ENCODE measurements around the gene RTN1.

The RTN1 gene, protein sequence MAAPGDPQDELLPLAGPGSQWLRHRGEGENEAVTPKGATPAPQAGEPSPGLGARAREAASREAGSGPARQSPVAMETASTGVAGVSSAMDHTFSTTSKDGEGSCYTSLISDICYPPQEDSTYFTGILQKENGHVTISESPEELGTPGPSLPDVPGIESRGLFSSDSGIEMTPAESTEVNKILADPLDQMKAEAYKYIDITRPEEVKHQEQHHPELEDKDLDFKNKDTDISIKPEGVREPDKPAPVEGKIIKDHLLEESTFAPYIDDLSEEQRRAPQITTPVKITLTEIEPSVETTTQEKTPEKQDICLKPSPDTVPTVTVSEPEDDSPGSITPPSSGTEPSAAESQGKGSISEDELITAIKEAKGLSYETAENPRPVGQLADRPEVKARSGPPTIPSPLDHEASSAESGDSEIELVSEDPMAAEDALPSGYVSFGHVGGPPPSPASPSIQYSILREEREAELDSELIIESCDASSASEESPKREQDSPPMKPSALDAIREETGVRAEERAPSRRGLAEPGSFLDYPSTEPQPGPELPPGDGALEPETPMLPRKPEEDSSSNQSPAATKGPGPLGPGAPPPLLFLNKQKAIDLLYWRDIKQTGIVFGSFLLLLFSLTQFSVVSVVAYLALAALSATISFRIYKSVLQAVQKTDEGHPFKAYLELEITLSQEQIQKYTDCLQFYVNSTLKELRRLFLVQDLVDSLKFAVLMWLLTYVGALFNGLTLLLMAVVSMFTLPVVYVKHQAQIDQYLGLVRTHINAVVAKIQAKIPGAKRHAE

GRCh38 chr14:59870277-59871165 is at the start of gene RTN1:
Gene RTN1, minus strand, starts transcription at chr14:59870776. Its CDS starts 146 bp downstream, at chr14:59870630.
- peak; percentile 6 for DNase-seq (ENCODE audit: low read depth)

GRCh38 chr14:59920378-59920683 is 49.8 kb upstream of the RTN1 start:
- no peak for DNase-seq (ENCODE audit: low read depth)

DNA sequence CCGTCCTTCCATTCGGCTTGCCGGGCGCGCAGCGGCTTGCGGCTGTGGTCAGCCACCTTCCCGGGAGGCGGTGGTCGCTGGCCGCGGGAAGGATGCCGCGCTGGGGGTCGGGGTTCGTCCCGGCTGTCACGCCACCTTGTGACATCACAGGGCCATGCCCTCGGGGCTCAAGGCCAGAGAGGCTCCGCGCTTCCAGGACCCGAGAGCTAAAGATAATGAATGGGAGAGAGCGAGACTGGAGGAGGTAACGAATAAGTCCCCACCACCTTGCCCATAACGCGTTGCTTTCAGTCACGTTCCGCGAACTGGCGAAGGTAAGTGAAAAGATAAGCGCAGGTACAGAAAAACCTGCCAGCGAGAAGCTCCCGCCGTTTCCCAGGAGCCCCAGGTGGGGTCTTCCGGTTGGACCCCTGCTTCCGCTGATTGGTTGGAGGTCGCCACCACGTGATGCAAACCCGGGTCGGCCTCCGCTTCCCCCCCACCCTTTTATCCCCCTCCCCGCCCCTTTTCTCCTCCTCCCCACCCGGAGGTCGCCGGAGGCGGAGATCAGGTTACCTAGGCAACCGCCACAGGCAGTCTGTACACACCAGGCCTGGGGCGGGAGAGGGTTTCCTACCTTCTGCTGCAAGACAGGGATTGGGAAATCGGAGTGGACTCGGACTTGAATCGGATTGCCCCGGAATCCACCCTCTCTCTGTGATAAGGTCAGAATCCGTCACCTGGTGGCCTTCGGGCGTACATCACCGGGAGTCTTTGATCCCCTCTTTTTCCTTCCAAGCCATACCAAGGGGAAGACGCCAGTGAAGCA is 49.2 kb upstream of the RTN1 start, which contains the start of gene LRRC9:
Gene LRRC9, plus strand, starts transcription at position 575 of the 808 bp plus-strand sequence.
- no peak for DNase-seq (ENCODE audit: low read depth)

DNA sequence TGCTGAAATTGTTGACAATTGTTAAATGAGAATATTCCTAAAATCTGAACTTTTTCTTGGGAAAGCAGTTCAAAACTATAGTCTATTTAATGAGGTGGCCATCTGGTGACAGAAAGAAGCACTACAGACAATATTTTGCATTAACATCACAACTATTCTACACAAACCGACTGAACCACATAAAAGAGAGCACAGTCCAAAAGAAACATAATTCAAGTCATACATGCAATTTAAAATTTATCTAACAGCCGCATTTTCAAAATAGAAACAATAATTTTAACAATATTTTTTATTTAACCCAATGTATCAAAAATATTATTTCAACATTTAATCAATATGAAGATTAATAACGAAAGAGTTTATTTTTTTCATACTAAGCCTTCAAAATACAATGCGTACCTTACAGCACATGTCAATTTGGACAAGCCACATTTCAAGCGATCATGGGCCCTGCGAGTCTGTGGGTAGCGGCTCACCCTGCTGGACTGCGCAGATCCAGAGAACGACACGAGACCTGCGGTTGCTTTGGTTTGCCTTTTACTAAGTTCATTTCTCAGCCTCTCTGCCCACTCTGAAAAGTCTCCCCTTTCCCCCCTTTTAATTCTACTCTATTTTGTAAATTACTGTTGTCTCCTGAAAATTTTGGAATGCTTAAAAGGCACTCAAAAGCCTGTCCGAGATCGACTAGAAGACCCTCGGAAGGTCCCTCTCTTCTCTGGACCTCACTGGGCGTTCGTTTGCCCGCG is 48.4 kb upstream of the RTN1 start:
- peak; percentile 23 for DNase-seq (ENCODE audit: low read depth)

GRCh38 chr14:59913187-59913586 is 42.6 kb upstream of the RTN1 start:
- DNase-seq (ENCODE audit: low read depth) = no peak

DNA sequence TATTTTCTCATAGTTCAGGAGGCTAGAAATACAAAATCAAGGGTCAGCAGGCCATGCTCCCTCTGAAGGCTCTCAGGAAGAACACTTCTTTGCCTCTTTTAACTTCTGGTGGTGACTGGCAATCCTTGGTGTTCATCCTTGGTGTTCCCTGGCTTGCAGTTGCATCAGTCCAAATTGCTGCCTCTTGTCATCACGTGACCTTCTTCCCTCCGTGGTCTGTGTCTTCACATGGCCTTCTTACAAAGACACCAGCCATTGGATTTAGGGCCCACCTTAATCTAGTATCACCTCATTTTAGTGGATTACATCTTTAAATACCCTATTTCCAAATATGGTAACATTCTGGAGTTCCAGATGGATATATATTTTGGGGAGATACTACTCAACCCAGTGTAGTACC is 41.9 kb upstream of the RTN1 start:
- no peak for DNase-seq (ENCODE audit: low read depth)

- peak; percentile 18 for DNase-seq (ENCODE audit: low read depth)
Measured at GRCh38 chr14:59905188-59905587, 34.6 kb upstream of the RTN1 start.

DNA sequence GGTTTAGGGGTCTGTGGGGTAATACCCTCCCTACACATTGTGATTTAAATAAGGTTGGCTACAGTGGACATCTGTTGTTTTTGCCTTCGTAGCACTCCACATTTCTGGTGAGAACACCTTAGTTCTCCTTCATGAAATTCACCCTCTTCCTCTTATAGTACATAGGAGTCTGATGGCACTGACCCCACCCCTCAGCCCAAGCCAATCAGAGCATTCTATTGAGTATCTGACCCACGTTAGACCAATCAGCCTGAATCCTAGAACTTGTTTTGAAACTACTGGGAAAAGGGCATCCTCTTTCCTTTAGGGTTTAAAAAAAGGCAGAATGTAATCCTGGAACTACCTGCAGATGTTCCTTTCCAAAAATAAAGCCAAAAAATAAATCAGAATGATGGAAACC is 33.6 kb upstream of the RTN1 start:
- no peak for DNase-seq (ENCODE audit: low read depth)

DNA sequence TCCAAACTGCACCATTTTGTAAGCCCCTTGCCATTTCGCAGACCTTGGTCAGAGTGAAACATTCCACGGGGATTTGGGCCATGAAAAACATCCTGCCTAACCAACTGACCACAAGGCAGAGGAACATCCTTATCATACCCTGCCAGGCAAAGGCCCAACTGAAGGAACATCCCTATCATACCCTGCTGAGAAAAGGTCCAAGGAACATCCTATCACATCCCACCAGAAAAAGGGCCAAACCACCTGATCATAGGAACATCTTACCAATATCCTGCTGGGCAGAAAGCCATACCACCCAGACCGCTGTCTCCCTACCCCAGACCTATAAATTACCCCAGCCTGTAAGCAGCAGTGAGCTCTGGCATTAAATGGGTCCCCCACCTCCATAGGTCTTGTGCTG is 30.0 kb upstream of the RTN1 start:
- DNase-seq (ENCODE audit: low read depth) = no peak

- DNase-seq (ENCODE audit: low read depth) = no peak
Measured at GRCh38 chr14:59897757-59898383, 27.3 kb upstream of the RTN1 start.

- no peak for DNase-seq (ENCODE audit: low read depth)
Measured at GRCh38 chr14:59895721-59896120, 25.1 kb upstream of the RTN1 start.

GRCh38 chr14:59890676-59891075 is 20.1 kb upstream of the RTN1 start:
- DNase-seq (ENCODE audit: low read depth) = no peak

DNA sequence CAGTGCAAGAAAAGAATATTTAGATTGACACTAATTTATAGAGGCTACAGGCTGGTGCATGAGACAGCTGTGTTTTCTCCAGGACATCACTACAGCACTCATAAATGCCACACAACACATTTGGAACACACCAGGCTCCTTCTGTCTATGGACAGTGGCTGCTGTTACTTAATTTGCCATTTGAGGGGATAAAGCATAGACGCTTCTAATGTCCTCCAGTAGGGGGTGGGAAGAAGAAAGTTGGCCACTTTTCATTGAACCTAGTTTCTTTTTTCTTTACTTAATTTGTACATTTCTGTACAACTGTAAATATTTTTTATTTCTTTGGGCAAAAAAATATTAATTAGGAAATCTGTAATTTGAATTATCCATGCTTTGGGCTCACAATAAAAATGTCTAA is 12.4 kb upstream of the RTN1 start:
- DNase-seq (ENCODE audit: low read depth) = no peak

DNA sequence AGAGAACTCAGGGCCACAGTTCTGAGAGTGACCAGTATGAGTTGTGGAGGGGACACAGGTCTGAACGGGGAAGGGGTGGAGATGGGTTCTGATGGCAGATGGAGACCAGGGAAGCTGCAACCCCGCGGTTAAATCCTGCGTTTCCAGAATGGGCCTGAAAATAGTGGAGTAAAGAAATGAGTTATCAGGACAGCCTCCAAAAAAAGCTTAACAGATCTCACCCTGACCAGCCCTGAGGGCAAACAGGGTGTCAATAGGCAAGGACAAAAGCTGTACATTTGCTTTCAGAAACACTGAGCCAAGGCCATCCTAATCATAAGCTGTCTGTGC is 555 bp upstream of the RTN1 start:
- no peak for DNase-seq (ENCODE audit: low read depth)

- no peak for DNase-seq (ENCODE audit: low read depth)
Measured at GRCh38 chr14:59869381-59870255, 958 bp downstream of the RTN1 start.

GRCh38 chr14:59868021-59868420 is 2.6 kb downstream of the RTN1 start:
- DNase-seq (ENCODE audit: low read depth) = no peak

DNA sequence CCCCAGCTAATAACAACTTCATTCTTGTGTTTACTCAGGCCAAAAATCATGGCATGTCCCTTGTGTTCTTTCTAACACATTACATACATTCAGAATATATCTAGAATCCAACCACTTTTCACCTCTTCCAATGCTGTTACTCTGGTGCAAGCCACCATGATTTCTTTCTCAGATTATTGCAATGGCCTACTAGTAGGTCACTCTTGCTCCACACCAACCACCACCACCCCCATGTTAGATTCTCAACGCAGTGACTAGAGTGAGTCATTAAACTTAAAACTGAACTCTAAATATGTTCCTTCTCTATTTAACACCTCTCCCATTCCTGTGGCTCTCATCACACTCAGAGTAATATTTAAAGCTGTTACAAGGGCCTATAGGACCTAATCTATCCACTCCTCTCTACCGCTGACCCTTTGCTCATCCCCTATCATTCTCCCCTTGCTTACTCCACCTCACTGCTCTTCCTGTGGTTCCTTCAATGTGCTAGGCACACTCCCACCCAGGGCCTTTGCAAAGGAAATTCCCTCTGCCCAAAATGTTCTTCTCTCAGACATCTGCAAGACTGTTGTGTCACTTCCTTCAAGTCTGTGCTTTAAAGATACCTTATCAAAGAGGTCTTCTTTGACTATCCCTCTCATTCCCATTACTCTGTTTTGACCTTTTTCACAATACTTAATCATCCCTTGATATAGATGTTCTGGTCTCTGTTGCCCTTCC is 6.6 kb downstream of the RTN1 start:
- DNase-seq (ENCODE audit: low read depth) = no peak

DNA sequence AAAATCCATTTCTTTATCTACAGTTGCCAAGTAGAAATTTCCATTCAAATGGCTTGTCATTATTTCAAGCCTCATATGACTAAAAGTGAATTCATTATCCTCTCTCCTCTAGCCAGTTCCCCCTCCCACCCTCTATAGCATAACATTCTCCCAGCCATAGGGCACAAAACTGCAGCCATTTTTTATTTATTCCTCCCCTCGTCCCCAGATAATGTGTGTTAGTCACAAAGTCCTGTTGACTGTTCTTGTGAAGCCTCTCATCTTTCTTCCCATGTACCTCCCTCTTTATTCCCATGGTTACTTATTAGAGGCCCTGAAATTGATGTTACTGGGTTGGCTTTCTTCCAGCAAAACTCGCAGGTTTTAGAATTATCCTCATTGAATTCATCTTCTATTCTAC is 13.2 kb downstream of the RTN1 start:
- no peak for DNase-seq (ENCODE audit: low read depth)

DNA sequence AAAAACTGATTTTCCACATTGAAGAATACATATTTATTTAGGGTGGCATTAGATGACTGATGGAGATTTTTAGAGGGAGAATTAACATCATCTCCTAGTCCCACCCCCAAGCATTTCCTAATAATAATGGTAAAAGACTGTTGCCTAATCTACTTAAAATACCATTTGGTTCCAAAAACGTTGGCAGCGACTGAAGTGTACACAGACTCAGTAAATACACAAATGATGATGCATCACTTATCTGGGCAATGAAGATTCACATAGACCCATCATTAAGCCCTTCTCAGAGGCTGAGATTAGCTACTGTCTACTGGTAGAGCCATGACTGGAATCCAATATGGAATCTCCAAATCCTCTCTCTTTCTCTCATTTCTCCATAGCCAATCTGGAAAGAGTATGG is 18.2 kb downstream of the RTN1 start:
- no peak for DNase-seq (ENCODE audit: low read depth)

Measured in stromal cell of bone marrow (primary cell).